OCI-LY7 (cell line): ENCODE results near the gene FGGY. TPM values are rescaled to one million over a fixed set of nuclear protein-coding genes. Genes with fewer than 3 reads are reported as not detected.

Experiments
- BruUV-seq: library from RNA; stranded (reverse); fragments of 400-500 nt; replicated peaks from 2 replicates; lab custom pipeline; 2021; lab: Mats Ljungman, UMichigan
- CTCF ChIA-PET: fragments of 300-600 bp; sonication (Branson Sonifier 250); formaldehyde crosslinking; loops from one replicate; lab custom pipeline; 2022; ENCODE audit warnings: antibody characterized with exemption; ENCODE audit not compliant: unreplicated experiment; lab: Charles Lee
- POLR2A ChIA-PET: fragments of 300-600 bp; sonication (Branson Sonifier 250); formaldehyde crosslinking; loops from one replicate; lab custom pipeline; 2022; ENCODE audit warnings: antibody characterized with exemption; lab: Charles Lee
- DNase-seq: peaks from one replicate; pipeline ENCODE4 v3.0.0-alpha.2; 2015; ENCODE audit warnings: low spot score
- H2AFZ ChIP-seq: fragments of 200-600 bp; sonication (generic), shearing (Covaris generic); 2 replicates; pipeline ENCODE4 v1.6.1; 2014; ENCODE audit warnings: mild to moderate bottlenecking, antibody characterized with exemption, low read length, moderate library complexity
- H3K27ac ChIP-seq: fragments of 200-600 bp; sonication (generic); 2 replicates; pipeline ENCODE4 v1.5.1; 2014; ENCODE audit warnings: mixed run types, low read depth, mild to moderate bottlenecking, moderate library complexity, low read length, inconsistent platforms; ENCODE audit not compliant: poor library complexity, severe bottlenecking
- H3K36me3 ChIP-seq: fragments of 200-600 bp; sonication (generic); 2 replicates; pipeline ENCODE4 v1.6.1; 2014; ENCODE audit warnings: mild to moderate bottlenecking, antibody characterized with exemption, low read length, moderate library complexity, mixed read lengths; ENCODE audit not compliant: insufficient read depth
- H3K4me1 ChIP-seq: fragments of 200-600 bp; sonication (generic); 2 replicates; pipeline ENCODE4 v1.5.1; 2014; ENCODE audit warnings: mild to moderate bottlenecking, low read length; ENCODE audit not compliant: insufficient read depth, poor library complexity, severe bottlenecking
- H3K4me2 ChIP-seq: fragments of 200-600 bp; sonication (generic); 2 replicates; pipeline ENCODE4 v1.6.1; 2014; ENCODE audit warnings: mild to moderate bottlenecking, low read length
- H3K4me3 ChIP-seq: fragments of 200-600 bp; sonication (generic); 2 replicates; pipeline ENCODE4 v1.5.1; 2014; ENCODE audit warnings: mild to moderate bottlenecking, low read depth, low read length; ENCODE audit not compliant: poor library complexity, severe bottlenecking
- H3K79me2 ChIP-seq: fragments of 200-600 bp; sonication (generic); 2 replicates; pipeline ENCODE4 v1.6.1; 2016; ENCODE audit warnings: low read depth, mild to moderate bottlenecking, low read length, moderate library complexity, mixed read lengths; ENCODE audit not compliant: insufficient read depth
- H3K9me2 ChIP-seq: fragments of 200-600 bp; sonication (generic); 2 replicates; pipeline ENCODE4 v1.6.1; 2016; ENCODE audit warnings: mild to moderate bottlenecking, low read length, mixed read lengths; ENCODE audit not compliant: insufficient read depth
- H3K9me3 ChIP-seq: fragments of 200-600 bp; sonication (generic); 2 replicates; pipeline ENCODE4 v1.6.1; 2014; ENCODE audit warnings: mild to moderate bottlenecking, mixed run types, low read length, mixed read lengths
- H4K20me1 ChIP-seq: fragments of 200-600 bp; sonication (generic); 2 replicates; pipeline ENCODE4 v1.6.1; 2014; ENCODE audit warnings: mild to moderate bottlenecking, antibody characterized with exemption, low read length, moderate library complexity, mixed read lengths; ENCODE audit not compliant: insufficient read depth
- EZH2phosphoT487 ChIP-seq: fragments of 200-600 bp; sonication (generic); IDR thresholded peaks from 2 replicates; pipeline ENCODE4 v1.6.1; 2018; ENCODE audit warnings: low read depth, borderline replicate concordance, mild to moderate bottlenecking, mixed run types, antibody characterized with exemption, low read length, moderate library complexity, mixed read lengths
- intact Hi-C: fragments of 100-400 bp; cut with micrococcal nuclease; formaldehyde crosslinking; loops from one replicate; pipeline ENCODE4 v1.10.0; 2022; ENCODE audit not compliant: unreplicated experiment
- total RNA-seq, 2 experiments: library from RNA; depleted of rRNA in 1 of 2; stranded (reverse); fragments of >200 nt in 1 of 2; shearing (Covaris generic) in 1 of 2; gene quantifications; 2 replicates each; pipeline ENCODE4 v1.2.3, GENCODE V29; 2014 to 2022
- TF ChIP-seq, protein P1 (sequence below): fragments of 200-600 bp; sonication (generic); conservative IDR thresholded peaks from 2 replicates; pipeline ENCODE4 v1.5.1; 2014; ENCODE audit warnings: mild to moderate bottlenecking, antibody characterized with exemption, low read length, moderate library complexity, mixed read lengths

Gene FGGY
- total RNA-seq, 2 experiments from 2014 or later, result 0.63 to 4.5 TPM

DNA sequence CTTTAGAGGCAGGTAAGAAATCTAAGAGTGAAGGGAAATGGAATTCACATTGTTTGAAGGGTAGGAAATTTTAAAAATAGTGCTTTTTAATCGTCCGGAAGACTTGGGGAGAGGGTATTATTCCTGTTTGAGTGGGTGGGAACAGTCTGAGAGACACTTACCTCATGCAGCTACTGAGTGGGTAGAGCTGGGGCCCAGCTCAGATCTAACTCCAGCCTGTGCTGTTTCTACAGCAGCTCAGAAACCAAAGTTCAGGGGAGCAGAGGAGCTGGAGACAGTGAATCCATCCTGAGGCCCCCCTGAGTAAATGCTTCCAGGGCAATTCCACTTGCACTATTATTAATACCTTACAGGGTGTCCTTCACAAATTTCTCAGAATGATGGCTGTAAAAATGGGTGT is 63.8 kb downstream of the FGGY start:
- Histone ChIP-seq H3K4me1 (no peaks in the 10 kb centered on the region), H4K20me1 (no peaks in the 10 kb centered on the region), H3K9me2 (no peaks in the 10 kb centered on the region), H2AFZ (no peak overlapping the region), H3K36me3 (no peaks in the 10 kb centered on the region), H3K4me2 (no peak overlapping the region), H3K4me3 (no peak overlapping the region), H3K27ac (no peak overlapping the region), H3K9me3 (no peaks in the 10 kb centered on the region), H3K79me2 (no peaks in the 10 kb centered on the region)
- DNase-seq, result no peak
- intact Hi-C loops, result no loop called here
- ChIA-PET CTCF (no interaction called here), POLR2A (no interaction called here)
- BruUV-seq, result no TSS peak
- TF ChIP-seq, protein P1, sequence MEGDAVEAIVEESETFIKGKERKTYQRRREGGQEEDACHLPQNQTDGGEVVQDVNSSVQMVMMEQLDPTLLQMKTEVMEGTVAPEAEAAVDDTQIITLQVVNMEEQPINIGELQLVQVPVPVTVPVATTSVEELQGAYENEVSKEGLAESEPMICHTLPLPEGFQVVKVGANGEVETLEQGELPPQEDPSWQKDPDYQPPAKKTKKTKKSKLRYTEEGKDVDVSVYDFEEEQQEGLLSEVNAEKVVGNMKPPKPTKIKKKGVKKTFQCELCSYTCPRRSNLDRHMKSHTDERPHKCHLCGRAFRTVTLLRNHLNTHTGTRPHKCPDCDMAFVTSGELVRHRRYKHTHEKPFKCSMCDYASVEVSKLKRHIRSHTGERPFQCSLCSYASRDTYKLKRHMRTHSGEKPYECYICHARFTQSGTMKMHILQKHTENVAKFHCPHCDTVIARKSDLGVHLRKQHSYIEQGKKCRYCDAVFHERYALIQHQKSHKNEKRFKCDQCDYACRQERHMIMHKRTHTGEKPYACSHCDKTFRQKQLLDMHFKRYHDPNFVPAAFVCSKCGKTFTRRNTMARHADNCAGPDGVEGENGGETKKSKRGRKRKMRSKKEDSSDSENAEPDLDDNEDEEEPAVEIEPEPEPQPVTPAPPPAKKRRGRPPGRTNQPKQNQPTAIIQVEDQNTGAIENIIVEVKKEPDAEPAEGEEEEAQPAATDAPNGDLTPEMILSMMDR, result no peak
- no peak for TF ChIP-seq EZH2phosphoT487

DNA sequence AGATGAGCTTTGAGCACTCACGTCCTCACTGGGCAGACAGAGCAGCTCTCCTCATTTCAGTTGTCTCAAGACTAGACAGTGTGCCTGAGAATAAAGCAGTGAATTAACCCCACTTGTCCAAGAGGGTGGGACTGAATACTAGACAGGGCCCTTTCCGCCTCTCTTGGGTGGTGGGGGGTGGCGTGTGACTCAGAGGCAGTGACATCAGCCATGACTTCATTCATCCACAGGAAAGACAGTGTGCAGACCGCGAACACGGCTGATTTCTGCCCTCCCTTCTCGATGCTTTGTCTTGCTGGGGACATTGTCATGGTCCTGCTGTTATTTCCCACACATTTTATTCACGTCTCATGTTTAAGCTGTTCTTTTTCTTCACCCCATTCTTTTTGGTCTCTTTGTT is 64.9 kb downstream of the FGGY start:
- H4K20me1 ChIP-seq, result no peaks in the 10 kb centered on the region
- H3K4me1 ChIP-seq, result no peaks in the 10 kb centered on the region
- no peak for TF ChIP-seq EZH2phosphoT487
- TF ChIP-seq, protein P1, result no peak
- intact Hi-C loops, result no loop called here
- no peaks in the 10 kb centered on the region for H3K79me2 ChIP-seq
- CTCF ChIA-PET, result no interaction called here
- H3K27ac ChIP-seq, result no peak overlapping the region
- POLR2A ChIA-PET, result no interaction called here
- H3K9me2 ChIP-seq, result no peaks in the 10 kb centered on the region
- no peak for DNase-seq
- H3K9me3 ChIP-seq, result no peaks in the 10 kb centered on the region
- H3K4me2 ChIP-seq, result no peak overlapping the region
- no peaks in the 10 kb centered on the region for H3K36me3 ChIP-seq
- H2AFZ ChIP-seq, result no peak overlapping the region
- H3K4me3 ChIP-seq, result no peak overlapping the region
- BruUV-seq, result no TSS peak

DNA sequence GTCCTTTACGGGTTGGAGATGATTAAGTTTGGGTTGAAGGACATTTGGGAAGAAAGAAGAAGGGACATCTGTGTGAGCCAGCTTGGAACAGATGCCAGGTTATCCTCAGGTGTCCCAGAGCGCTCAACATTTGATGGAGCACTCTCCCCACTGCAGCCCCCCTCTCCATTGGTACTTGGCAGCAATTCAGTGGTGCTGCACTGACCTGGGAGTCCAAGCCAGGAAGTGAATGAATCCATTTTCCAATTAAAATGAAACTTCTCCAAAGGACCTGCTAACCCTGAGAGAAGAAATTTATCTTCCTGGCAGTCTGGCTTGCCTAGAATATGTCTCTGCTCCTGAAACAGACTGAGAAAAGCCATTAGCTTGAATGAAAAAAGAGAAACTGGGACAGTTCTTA is 67.1 kb downstream of the FGGY start:
- no peak overlapping the region for H2AFZ ChIP-seq
- H3K27ac ChIP-seq, result no peak overlapping the region
- no peak for DNase-seq
- H3K9me2 ChIP-seq, result no peaks in the 10 kb centered on the region
- ChIA-PET POLR2A (no interaction called here), CTCF (no interaction called here)
- H4K20me1 ChIP-seq, result no peaks in the 10 kb centered on the region
- no TSS peak for BruUV-seq
- H3K79me2 ChIP-seq, result no peaks in the 10 kb centered on the region
- no peaks in the 10 kb centered on the region for H3K4me1 ChIP-seq
- H3K36me3 ChIP-seq, result no peaks in the 10 kb centered on the region
- H3K4me3 ChIP-seq, result no peak overlapping the region
- no peak overlapping the region for H3K4me2 ChIP-seq
- TF ChIP-seq, protein P1, result no peak
- no peak for TF ChIP-seq EZH2phosphoT487
- intact Hi-C loops, result no loop called here
- no peaks in the 10 kb centered on the region for H3K9me3 ChIP-seq
